NCI-H2227 treated with DMSO at 0.1 percent for 48 hours (cell line): ENCODE results near the gene AGPAT2.
"Not testable (repeated sequence)": the region's sequence is repeated elsewhere in the genome, so short reads cannot be mapped to it uniquely, and the experiment has no call there.

Experiments
- DNase-seq: peaks from one replicate; lab custom pipeline; 2025; lab: John Stamatoyannopoulos, UW

Gene AGPAT2

DNA sequence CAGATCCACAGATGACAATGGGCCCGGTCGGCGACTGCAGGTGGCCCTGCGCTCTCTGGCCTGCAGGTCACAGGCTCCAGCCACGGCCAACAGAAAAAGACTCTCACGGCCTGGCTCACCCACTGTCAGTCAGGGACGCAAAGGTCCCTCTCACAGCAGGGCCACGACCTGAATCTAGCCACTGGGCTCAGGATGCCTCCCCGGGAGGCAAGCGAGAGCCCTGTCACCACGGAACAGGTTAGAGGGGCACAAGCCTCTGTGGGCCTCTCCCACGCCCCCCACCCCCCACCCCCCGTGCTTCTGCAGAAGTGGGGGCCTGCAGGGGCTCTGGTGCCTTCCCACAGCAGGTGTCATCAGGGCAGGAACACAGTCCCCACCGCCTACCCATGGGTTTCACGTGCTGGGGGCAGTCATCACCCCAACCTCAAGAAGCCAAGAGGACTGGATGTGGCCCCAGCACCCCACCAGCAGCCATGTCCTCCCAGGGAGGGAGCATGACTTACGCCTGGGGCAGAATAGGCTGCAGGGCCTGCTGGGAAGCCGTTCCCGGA, 41.8 kb downstream of the AGPAT2 start:
- no peak for DNase-seq

DNA sequence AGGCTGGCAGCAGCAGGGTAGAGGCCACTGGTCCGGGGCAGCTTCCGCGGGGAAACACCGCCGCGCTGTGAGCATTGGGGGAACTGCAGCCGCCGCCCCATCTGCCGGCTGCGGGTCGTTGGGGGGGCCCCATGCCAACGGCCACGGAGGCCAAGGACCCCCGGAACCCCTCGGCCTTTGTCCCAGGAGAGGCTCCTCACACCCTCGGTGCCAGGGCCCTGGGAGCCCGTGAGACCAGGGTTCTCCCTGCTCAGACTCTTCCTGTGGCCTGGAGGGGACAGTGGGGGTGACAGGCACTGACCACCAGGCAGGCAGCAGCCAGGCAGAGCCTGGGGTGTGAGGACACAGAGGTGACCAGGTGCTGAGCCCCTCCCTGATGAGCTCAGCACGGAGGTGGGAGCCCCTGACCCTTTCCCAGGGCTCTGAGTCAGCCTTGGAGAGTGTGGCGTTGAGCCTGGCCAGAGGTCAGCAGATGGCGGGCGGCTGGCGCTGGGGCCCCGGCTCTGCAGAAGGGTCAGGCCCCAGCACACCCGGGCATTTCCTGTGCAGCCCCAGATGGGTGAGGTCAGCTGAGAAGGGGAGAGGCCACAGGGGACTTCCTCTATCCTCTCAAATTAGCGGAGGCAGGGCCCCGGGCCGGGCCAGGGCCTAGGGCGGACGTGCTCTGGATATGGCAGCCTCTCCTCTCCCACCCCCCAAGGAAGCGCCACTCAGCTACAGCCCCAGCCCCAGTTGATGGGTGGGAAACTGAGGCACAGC, 42.5 kb downstream of the AGPAT2 start:
- DNase-seq, result no peak

DNA sequence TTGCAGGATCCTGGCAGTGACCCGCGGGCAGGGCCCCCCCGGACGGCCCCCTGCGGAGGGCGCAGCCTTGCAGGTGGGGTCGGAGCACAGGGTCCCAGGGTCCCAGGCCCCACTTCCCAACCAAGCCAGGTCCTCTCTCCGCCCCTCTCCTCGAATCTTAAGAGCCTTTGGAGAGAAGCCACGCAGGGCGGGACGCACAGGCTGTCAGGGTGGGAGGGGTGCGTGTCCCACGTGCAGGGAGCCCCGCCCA, 43.0 kb downstream of the AGPAT2 start:
- DNase-seq, result no peak

- no peak for DNase-seq
These were observed 43.5 kb downstream of the AGPAT2 start for GRCh38 chr9:136643596-136644342.

- no peak for DNase-seq
These were observed 44.8 kb downstream of the AGPAT2 start for GRCh38 chr9:136642439-136642921.

- no peak for DNase-seq
These were observed 46.8 kb downstream of the AGPAT2 start for GRCh38 chr9:136640171-136641111.

GRCh38 chr9:136634904-136635303, 52.4 kb downstream of the AGPAT2 start:
- no peak for DNase-seq

- DNase-seq, result not testable (repeated sequence)
These were observed 54.7 kb downstream of the AGPAT2 start for GRCh38 chr9:136632491-136633106.

GRCh38 chr9:136632072-136632471, 55.2 kb downstream of the AGPAT2 start:
- DNase-seq, result not testable (repeated sequence)

- peak; percentile 54 for DNase-seq
These were observed 55.9 kb downstream of the AGPAT2 start for GRCh38 chr9:136631038-136632000.

DNA sequence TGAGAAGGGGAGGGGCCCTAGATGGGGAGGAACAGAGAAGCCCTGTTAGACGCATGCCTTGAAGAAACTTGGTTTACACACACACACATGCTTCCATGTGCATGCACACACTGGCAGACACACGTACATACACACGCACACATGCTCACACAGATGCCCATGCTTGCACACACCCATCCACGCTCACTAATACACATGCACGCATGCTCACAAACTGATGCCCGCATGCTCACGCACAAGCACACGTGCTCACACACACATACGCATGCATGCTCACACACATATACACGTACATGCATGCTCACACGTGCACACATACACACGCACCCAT, 56.6 kb downstream of the AGPAT2 start:
- DNase-seq, result no peak

DNA sequence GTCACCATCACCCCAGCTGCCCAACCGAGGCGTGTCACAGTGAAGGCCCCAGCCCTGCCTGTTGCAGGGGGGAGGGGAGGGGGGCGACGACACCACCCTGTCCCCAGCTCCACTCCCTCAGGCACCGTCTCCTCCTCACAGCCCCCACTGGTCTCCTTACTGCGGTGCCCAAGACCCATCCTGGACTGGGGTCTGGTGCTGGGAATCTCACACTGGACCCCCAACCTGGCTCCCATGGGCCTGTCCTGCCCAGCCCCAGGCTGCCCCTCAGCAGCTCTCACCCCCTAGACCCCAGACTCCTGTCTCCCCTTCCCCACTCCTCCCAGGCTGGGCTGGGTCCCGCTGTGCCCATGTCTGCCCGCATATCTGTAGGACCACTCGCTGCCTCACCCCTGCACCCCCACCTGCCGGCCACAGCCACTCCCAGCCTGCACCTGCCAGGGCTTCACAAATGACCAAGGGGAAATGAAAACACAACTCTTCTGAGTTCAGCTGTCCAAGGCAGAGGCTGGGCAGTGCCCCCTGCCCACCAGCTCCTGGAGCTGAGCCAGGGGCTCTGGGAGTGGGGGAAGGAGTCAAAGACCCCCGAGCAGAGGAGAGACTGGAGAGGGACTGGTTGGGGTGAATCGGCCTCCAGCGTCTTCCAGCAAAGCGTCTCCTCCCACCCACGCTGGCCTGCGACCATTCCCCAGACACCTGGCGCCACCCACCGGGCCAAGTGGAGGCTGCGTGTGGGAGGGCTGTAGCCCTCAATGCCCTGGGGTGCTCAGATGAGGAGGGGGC, 57.2 kb downstream of the AGPAT2 start:
- peak; percentile 17 for DNase-seq

- no peak for DNase-seq
These were observed 58.0 kb downstream of the AGPAT2 start for GRCh38 chr9:136629001-136629878.

DNA sequence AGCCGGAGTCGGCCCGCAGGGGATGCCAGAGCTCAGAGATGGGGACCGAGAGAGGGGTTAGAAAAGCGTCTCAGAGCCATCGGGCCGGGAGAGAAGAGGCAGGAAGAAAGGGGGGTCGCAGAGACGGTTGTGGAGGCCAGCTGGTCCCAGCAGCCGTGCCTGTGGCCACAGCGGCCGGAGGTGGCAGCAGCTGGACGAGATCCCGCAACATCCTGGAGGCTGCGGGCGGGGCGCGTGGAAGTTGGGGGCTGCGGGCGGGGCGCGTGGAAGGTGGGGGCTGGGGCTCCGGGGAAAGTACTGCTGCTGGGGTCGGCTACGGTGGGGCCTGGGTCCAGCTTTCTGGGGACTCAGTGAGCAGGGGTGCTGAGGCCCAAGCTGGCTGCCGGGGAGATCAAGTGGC, 59.0 kb downstream of the AGPAT2 start:
- DNase-seq, result no peak

GRCh38 chr9:136627703-136628102, 59.6 kb downstream of the AGPAT2 start:
- DNase-seq, result no peak

- DNase-seq, result no peak
These were observed 60.3 kb downstream of the AGPAT2 start for GRCh38 chr9:136626740-136627642.

DNA sequence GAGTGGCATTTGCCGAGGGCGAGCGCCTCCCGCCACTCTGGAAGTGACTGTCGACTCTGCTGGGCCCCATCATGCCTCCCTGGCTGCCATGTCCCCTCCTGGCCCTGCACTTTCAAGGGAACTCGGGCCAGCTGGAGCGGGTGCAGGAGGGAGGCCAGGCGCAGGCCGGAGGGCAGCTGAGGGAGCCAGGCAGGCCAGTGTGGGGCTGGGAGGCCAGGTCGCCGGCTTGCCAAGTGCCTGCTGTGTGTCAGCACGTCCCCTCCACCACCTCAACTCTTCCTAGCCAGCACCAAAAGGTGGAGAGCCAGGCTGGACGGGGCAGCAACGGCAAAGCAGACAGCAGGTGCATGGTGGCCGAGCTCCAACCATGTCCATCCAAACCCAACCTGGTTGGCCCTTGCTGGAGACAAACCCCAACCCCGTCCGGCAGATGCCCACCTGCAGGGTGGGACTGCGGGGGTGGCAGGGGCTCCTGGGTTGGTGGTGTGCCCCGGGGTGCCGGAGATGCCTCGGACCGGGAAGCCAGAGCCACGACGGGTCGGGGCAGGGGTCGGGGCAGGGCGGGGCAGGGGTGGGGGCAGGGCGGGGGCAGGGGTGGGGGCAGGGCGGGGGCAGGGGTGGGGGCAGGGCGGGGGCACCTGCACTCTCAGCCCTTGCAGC, 61.1 kb downstream of the AGPAT2 start:
- no peak for DNase-seq
